GM10248 (cell line): Measurements from ENCODE around the gene AP5S1.
A peak's percentile ranks its signal among the peaks of the same experiment; 100 is the strongest.

ENCODE experiments used
- CTCF ChIA-PET: fragments of 300-600 bp; sonication (Branson Sonifier 250); formaldehyde crosslinking; extraction: SDS; loops from one replicate; lab custom pipeline; 2021; ENCODE audit warnings: antibody characterized with exemption; lab: Yijun Ruan, JAX
- POLR2A ChIA-PET: fragments of 350-650 bp; sonication (Branson Sonifier 250); formaldehyde crosslinking; extraction: SDS; loops from one replicate; lab custom pipeline; 2020; ENCODE audit warnings: antibody characterized with exemption; lab: Yijun Ruan, JAX
- DNase-seq: peaks from one replicate; pipeline ENCODE4 v3.0.0; 2012; ENCODE audit errors: extremely low spot score
- CTCF ChIP-seq: IDR thresholded peaks from 2 replicates; pipeline ENCODE4 v1.5.1; 2012; ENCODE audit warnings: mild to moderate bottlenecking, low read depth; ENCODE audit errors: extremely low read depth, missing control alignments, control extremely low read depth

AP5S1 gene

GRCh38 chr20:3778976-3779375, 41.4 kb upstream of the AP5S1 start:
- CTCF ChIA-PET, result interaction anchor here (1.1 to 3.4 kb wide), 5 partner anchors 11 to 1257 kb away, joined by 3 to 30 read pairs (median 4); partner anchors contain the start of genes ADISSP and AP5S1
- no peak for DNase-seq
- TF ChIP-seq CTCF, result no peak
- POLR2A ChIA-PET, result interaction anchor here (1.1 kb wide), 1 partner anchor 123 kb away, joined by 4 read pairs; no protein-coding TSS in a partner anchor

GRCh38 chr20:3781153-3781910, 39.0 kb upstream of the AP5S1 start, which contains the start of gene SPEF1:
SPEF1 (minus strand) TSS chr20:3781448; CDS start chr20:3781287, 161 bp downstream.
- ChIA-PET POLR2A (interaction anchor here (1.5 kb wide), 1 partner anchor 14 kb away, joined by 6 read pairs; the partner anchor contains the start of gene ADISSP), CTCF (interaction anchor here (1.1 to 1.9 kb wide), 6 partner anchors 9 to 37 kb away, joined by 3 to 9 read pairs (median 4); partner anchors contain the start of gene ADISSP)
- peak; percentile 82 for DNase-seq
- no peak for TF ChIP-seq CTCF

- no peak for DNase-seq
- ChIA-PET POLR2A (no interaction called here), CTCF (interaction anchor here (1.9 kb wide), 1 partner anchor 14 kb away, joined by 9 read pairs; no protein-coding TSS in a partner anchor)
- TF ChIP-seq CTCF, result no peak
Measured at GRCh38 chr20:3782597-3782996, 37.8 kb upstream of the AP5S1 start.

- no peak for TF ChIP-seq CTCF
- POLR2A ChIA-PET, result no interaction called here
- no peak for DNase-seq
- CTCF ChIA-PET, result no interaction called here
Measured at GRCh38 chr20:3783068-3783489, 37.3 kb upstream of the AP5S1 start.

GRCh38 chr20:3783511-3784195, 36.7 kb upstream of the AP5S1 start:
- ChIA-PET CTCF (interaction anchor here (0.9 to 1.4 kb wide), 2 partner anchors 73 to 302 kb away, joined by 3 to 4 read pairs; no protein-coding TSS in a partner anchor), POLR2A (no interaction called here)
- TF ChIP-seq CTCF, result no peak
- DNase-seq, result no peak

GRCh38 chr20:3784216-3784853, 36.0 kb upstream of the AP5S1 start:
- POLR2A ChIA-PET, result no interaction called here

More at GRCh38 chr20:3784216-3784853, 36.0 kb upstream of the AP5S1 start:
- CTCF ChIA-PET, result interaction anchor here (0.9 to 1.4 kb wide), 2 partner anchors 74 to 301 kb away, joined by 3 to 4 read pairs; no protein-coding TSS in a partner anchor
- TF ChIP-seq CTCF, result no peak
- no peak for DNase-seq
